SK-N-MC (cell line): ENCODE data around the gene CLDN4.

Experiments
- EZH2 ChIP-seq: fragments of 200-600 bp; sonication (generic); IDR thresholded peaks from one replicate; pipeline ENCODE4 v1.6.1; 2017; ENCODE audit warnings: antibody characterized with exemption
- FOXP2 ChIP-seq: optimal IDR thresholded peaks from 2 replicates; pipeline ENCODE3; 2011; ENCODE audit warnings: mild to moderate bottlenecking, moderate library complexity; ENCODE audit not compliant: insufficient read depth; ENCODE audit errors: extremely low read length, control extremely low read depth
- POLR2AphosphoS5 ChIP-seq: IDR thresholded peaks from 2 replicates; pipeline ENCODE4 v1.6.1; 2012; ENCODE audit warnings: mild to moderate bottlenecking, low read depth, low read length, borderline replicate concordance

GRCh38 chr7:73841689-73842066 is 10.9 kb downstream of the CLDN4 start:
- TF ChIP-seq POLR2AphosphoS5 (no peak), EZH2 (no peak), FOXP2 (no peak)
